Activated T-cell treated with anti-CD3 and anti-CD28 coated beads for 24 hours (primary cell): ENCODE results near the gene TP53BP1.
A peak's percentile ranks its signal among the peaks of the same experiment; 100 is the strongest.

Experiments
- DNase-seq: peaks from one replicate; pipeline ENCODE4 v3.0.0-alpha.2; 2020; ENCODE audit warnings: low read depth

The TP53BP1 gene

GRCh38 chr15:43489191-43489590, 3.8 kb downstream of the TP53BP1 start:
- no peak for DNase-seq

DNA sequence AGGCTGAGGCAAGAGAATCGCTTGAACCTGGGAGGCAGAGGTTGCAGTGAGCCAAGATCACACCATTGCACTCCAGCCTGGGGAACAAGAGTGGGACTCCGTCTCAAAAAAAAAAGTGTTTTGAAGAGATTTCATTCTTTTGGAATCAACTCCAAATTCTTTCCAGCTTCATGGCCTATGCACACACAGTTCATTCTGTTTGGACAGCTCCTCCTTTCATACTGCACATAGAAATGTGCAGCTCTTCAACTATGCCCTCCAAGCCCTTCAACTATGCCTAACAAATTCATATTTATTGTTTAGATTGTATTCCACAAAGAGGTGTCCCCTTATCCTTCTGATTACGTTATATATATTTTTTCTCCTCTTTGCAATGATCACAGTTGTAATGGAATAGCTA, 4.2 kb downstream of the TP53BP1 start:
- DNase-seq: no peak

DNA sequence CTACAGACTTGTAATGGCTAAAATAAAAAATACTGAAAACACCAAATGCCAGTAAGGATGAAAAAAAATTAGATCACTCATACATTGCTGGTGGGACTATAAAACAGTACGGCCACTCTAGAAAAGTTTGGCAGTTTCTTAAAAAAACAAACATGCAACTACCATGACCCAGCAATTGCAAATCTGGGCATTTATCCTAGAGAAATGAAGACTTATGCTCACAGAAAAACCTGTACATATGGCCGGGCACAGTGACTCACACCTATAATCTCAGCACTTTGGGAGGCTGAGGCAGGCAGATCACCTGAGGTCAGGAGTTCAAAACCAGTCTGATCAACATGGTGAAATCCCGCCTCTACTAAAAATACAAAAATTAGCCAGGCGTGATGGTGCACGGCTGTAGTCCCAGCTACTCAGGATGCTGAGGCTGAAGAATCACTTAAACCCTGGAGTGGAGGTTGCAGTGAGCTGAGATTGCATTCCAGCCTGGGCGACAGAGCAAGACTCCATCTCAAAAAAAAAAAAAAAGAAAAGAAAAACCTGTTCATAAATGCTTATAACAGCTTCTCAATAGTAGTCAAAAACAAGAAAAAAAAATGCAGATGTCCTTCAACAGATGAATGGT, 5.6 kb downstream of the TP53BP1 start:
- no peak for DNase-seq

DNA sequence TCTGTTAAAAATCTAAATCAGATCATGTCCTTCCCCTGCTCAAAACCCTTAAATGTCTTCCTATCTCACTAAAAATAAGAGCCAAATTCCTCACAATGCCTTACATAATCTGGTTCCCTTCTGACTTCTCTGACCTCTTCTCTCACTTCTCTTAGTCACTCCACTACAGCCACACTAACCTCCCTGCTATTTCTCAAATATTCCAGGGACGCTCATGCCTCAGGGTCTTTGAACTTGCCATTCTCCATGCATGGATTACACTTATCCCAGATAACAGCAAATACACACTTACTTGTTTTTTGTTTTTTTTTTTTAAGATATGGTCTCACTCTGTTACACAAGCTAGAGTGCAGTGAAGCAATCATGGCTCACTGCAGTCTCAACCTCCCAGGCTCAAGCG, 8.5 kb downstream of the TP53BP1 start:
- no peak for DNase-seq

GRCh38 chr15:43483297-43484128, 9.4 kb downstream of the TP53BP1 start:
- DNase-seq: no peak

GRCh38 chr15:43473885-43474284, 19.1 kb downstream of the TP53BP1 start:
- DNase-seq: no peak

GRCh38 chr15:43471975-43472374, 21.0 kb downstream of the TP53BP1 start:
- no peak for DNase-seq

DNA sequence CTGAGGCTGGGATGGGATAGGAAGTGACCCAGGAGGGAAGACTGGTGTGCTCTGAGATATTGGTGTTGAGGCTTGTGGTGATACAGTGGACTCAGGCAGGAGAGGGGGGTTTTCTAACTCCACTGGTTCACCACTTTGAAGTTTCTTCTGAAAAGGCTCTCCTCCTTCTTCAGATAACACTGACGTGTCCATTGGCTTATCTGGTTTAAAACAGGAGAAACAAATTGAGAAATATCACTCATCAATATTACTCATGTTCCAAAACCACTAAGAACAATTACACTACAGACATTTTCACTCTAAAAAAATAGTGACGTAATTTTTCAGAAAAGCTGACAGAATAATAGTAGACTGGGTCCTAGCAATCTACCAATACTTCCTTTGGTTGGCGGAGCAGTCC, 23.1 kb downstream of the TP53BP1 start:
- DNase-seq: no peak

DNA sequence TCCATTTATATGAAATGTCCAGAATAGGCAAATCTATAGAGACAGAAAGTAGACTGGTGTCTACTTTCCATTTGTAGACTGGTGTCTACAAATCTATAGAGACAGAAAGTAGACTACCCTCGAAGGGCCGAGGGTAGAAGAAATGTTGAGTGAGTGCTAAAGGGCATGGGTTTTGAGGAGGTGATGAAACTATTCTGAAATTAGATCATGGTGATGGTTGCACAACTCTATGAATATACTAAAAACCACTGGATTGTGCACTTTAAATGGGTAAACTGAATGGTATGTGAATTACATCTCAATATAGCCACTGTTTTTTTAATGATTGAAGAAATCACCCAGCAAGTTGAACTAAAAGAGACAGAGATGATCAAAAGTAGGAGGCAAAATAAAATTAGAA, 27.9 kb downstream of the TP53BP1 start:
- no peak for DNase-seq

- DNase-seq: no peak
Measured at GRCh38 chr15:43463998-43464397, 29.0 kb downstream of the TP53BP1 start.

- DNase-seq: no peak
Measured at GRCh38 chr15:43463507-43463906, 29.4 kb downstream of the TP53BP1 start.

GRCh38 chr15:43449981-43450380, 43.0 kb downstream of the TP53BP1 start:
- no peak for DNase-seq

DNA sequence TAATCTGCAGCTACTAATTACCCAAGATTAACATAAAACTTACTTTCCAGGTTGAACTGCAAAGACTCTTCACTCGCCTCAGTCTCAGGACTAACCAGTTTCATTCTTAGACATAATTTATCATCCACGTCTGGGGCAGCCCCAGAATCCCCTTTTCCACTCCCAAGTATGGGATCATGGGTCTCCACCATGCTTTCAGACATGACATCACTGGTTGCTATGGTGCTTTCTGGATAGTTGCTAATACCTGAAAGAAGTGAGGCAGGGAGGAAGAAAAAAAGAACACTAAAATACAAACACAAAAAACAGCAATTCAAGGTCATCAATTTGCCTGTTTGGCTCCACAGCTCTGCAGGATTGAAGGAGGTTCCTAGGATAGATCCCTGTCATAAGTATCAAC, 46.6 kb downstream of the TP53BP1 start:
- DNase-seq: no peak

DNA sequence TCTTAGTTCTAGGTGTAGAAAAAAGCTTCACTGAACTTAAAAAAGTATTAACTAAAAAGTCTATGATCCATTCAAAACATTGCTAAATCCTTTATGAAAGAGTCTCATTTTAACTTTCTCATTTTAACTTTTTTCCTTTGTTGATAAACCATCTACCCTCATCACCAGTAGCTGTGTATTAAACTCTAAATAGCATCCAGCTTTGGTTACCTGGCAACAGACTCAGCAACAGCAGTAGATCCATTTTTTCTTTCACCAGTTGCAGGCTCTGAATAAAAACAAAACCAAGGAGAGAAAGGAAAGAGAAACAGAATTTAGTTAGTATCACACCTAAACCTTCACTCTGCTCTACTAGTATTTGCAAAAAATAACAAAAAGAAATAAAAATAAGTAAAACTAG, 51.6 kb downstream of the TP53BP1 start:
- no peak for DNase-seq

GRCh38 chr15:43440721-43441281, 52.2 kb downstream of the TP53BP1 start:
- DNase-seq: peak; percentile 32

GRCh38 chr15:43439268-43439667, 53.7 kb downstream of the TP53BP1 start:
- DNase-seq: no peak

GRCh38 chr15:43436395-43436794, 56.6 kb downstream of the TP53BP1 start:
- no peak for DNase-seq

DNA sequence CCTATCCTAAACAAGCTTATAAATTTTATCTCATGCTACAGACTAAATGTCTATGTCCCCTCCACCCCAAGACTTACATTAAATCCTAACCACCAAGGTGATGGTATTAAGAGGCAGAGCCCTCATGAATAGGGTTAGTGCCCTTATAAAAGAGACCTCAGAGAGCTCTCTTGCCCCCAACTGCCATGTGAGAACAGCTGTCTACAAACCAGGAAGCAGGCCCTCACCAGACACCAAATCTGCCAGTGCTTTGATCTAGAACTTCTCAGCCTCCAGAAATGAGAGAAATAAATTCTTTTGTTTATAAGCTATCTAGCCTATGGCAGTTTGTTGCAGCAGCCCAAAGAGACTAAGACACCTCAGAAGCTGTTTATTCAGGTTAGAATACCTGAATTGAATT, 58.5 kb downstream of the TP53BP1 start:
- no peak for DNase-seq

- no peak for DNase-seq
Measured at GRCh38 chr15:43433661-43434303, 59.2 kb downstream of the TP53BP1 start.

DNA sequence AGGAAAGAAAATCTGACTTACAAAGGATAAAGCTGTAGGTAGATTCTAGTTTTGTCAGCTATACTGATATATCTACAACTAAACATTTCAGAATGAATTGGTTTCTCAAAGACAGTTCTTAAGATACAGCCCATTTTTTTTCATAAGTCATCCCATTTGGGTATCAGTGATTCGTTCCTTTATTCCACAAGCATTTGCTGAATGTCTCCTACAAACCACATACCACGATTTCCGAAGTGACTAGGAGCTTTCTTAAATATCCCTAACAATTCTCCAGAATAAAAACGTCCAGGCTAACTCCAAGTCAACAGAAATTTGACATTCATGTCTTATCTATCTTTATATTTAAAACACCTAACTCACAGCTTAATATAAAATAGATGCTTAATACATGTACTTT, 59.8 kb downstream of the TP53BP1 start:
- no peak for DNase-seq

DNA sequence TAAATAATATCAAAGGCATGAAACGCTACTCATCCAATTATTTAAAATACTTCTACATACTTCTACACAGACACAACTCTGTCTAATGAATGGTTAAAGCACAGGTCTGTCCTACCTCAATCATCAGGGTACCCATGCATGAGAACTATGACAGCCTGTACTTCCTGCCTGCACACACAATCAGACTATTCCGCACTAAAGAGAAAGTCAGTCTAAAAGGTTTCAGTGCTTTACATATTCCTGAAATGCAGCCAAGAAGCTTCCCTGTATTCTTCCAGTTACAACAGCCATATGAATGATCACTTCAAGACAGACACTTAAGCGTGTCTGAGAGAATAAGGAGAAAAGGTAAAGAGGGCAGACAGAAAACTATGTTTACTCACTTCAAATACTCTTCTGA, 63.3 kb downstream of the TP53BP1 start:
- no peak for DNase-seq

GRCh38 chr15:43423793-43424192, 69.2 kb downstream of the TP53BP1 start:
- DNase-seq: no peak

DNA sequence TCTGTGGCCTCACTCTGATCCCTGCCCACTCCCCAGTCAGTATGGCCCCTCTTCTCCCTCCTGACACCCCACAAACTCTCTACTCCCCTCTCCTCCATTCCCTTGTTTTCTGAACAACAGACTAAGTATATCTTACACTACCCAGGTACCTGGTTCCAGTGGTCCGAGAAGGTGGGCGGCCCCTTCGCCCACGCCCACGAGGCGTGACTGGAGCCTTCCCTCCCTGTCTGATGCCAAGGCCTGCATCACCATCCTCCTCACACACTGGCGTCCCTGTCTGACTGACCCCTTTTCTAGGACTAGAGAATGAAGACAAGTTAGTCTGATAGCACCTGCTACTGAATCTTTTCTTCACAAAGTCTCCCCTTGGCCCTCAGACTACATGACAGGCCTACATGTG, 72.1 kb downstream of the TP53BP1 start:
- no peak for DNase-seq
